Measurements from ENCODE around the gene MORN4.

The MORN4 gene

GRCh38 chr10:97618733-97619132 is 14.6 kb downstream of the MORN4 start:
- Histone ChIP-seq H3K27ac (ENCODE audit: low read depth, low read length) (no peak overlapping the region), H2AFZ (ENCODE audit: low read depth, low read length, severe bottlenecking) (no peak overlapping the region), H3K9ac (ENCODE audit: low read length) (no peak overlapping the region), H3K4me3 (ENCODE audit: insufficient read depth, low read length, poor library complexity, severe bottlenecking) (no peak overlapping the region), H3K9me3 (ENCODE audit: insufficient read depth, low read length) (no peaks in the 10 kb centered on the region), H3K36me3 (ENCODE audit: low read length) (no peaks in the 10 kb centered on the region), H3K79me2 (ENCODE audit: insufficient read depth, low read length) (no peaks in the 10 kb centered on the region), H3K4me2 (ENCODE audit: low read depth, low read length, poor library complexity, severe bottlenecking) (no peak overlapping the region), H3K27me3 (ENCODE audit: low read length) (no peaks in the 10 kb centered on the region), H3F3A (ENCODE audit: insufficient read depth) (no peaks in the 10 kb centered on the region), H3K9me2 (replicated peaks; ENCODE audit: insufficient read depth, low read length) (no peaks in the 10 kb centered on the region), H4K20me1 (ENCODE audit: low read depth, low read length) (no peaks in the 10 kb centered on the region)
- no peak for TF ChIP-seq EZH2phosphoT487 (conservative IDR thresholded peaks at IDR 0.05; ENCODE audit: low read length)

- TF ChIP-seq EZH2phosphoT487 (conservative IDR thresholded peaks at IDR 0.05; ENCODE audit: low read length) (no peak), CTCF (IDR thresholded peaks at IDR 0.05; ENCODE audit: insufficient read depth, low read length, poor library complexity, severe bottlenecking) (no peak)
These were observed 15.0 kb downstream of the MORN4 start for GRCh38 chr10:97618285-97618684.

GRCh38 chr10:97612386-97612785 is 20.9 kb downstream of the MORN4 start:
- H3K36me3 ChIP-seq (ENCODE audit: low read length) = no peaks in the 10 kb centered on the region
- no peaks in the 10 kb centered on the region for H3F3A ChIP-seq (ENCODE audit: insufficient read depth)
- H3K9me2 ChIP-seq (replicated peaks; ENCODE audit: insufficient read depth, low read length) = no peaks in the 10 kb centered on the region
- H3K4me2 ChIP-seq (ENCODE audit: low read depth, low read length, poor library complexity, severe bottlenecking) = no peak overlapping the region
- H3K27ac ChIP-seq (ENCODE audit: low read depth, low read length) = no peak overlapping the region
- H2AFZ ChIP-seq (ENCODE audit: low read depth, low read length, severe bottlenecking) = no peak overlapping the region
- no peaks in the 10 kb centered on the region for H3K79me2 ChIP-seq (ENCODE audit: insufficient read depth, low read length)
- no peak for TF ChIP-seq CTCF (IDR thresholded peaks at IDR 0.05; ENCODE audit: insufficient read depth, low read length, poor library complexity, severe bottlenecking)
- H3K9me3 ChIP-seq (ENCODE audit: insufficient read depth, low read length) = no peaks in the 10 kb centered on the region
- no peaks in the 10 kb centered on the region for H4K20me1 ChIP-seq (ENCODE audit: low read depth, low read length)
- no peak overlapping the region for H3K4me3 ChIP-seq (ENCODE audit: insufficient read depth, low read length, poor library complexity, severe bottlenecking)
- H3K9ac ChIP-seq (ENCODE audit: low read length) = no peak overlapping the region
- no peaks in the 10 kb centered on the region for H3K27me3 ChIP-seq (ENCODE audit: low read length)

More at GRCh38 chr10:97618285-97618684, 15.0 kb downstream of the MORN4 start:
- Histone ChIP-seq H4K20me1 (ENCODE audit: low read depth, low read length) (no peaks in the 10 kb centered on the region), H3K27me3 (ENCODE audit: low read length) (no peaks in the 10 kb centered on the region), H2AFZ (ENCODE audit: low read depth, low read length, severe bottlenecking) (no peak overlapping the region), H3K36me3 (ENCODE audit: low read length) (no peaks in the 10 kb centered on the region), H3K9ac (ENCODE audit: low read length) (no peak overlapping the region), H3K9me2 (replicated peaks; ENCODE audit: insufficient read depth, low read length) (no peaks in the 10 kb centered on the region), H3K9me3 (ENCODE audit: insufficient read depth, low read length) (no peaks in the 10 kb centered on the region), H3K79me2 (ENCODE audit: insufficient read depth, low read length) (no peaks in the 10 kb centered on the region), H3K27ac (ENCODE audit: low read depth, low read length) (no peak overlapping the region), H3K4me2 (ENCODE audit: low read depth, low read length, poor library complexity, severe bottlenecking) (no peak overlapping the region), H3F3A (ENCODE audit: insufficient read depth) (no peaks in the 10 kb centered on the region), H3K4me3 (ENCODE audit: insufficient read depth, low read length, poor library complexity, severe bottlenecking) (no peak overlapping the region)

GRCh38 chr10:97611473-97611872 is 21.8 kb downstream of the MORN4 start:
- Histone ChIP-seq H3K9ac (ENCODE audit: low read length) (no peak overlapping the region), H3K4me3 (ENCODE audit: insufficient read depth, low read length, poor library complexity, severe bottlenecking) (no peak overlapping the region), H3F3A (ENCODE audit: insufficient read depth) (no peaks in the 10 kb centered on the region), H3K79me2 (ENCODE audit: insufficient read depth, low read length) (no peaks in the 10 kb centered on the region), H3K9me2 (replicated peaks; ENCODE audit: insufficient read depth, low read length) (no peaks in the 10 kb centered on the region), H3K27me3 (ENCODE audit: low read length) (no peaks in the 10 kb centered on the region), H3K36me3 (ENCODE audit: low read length) (no peaks in the 10 kb centered on the region), H4K20me1 (ENCODE audit: low read depth, low read length) (no peaks in the 10 kb centered on the region), H3K27ac (ENCODE audit: low read depth, low read length) (no peak overlapping the region), H3K9me3 (ENCODE audit: insufficient read depth, low read length) (no peaks in the 10 kb centered on the region), H3K4me2 (ENCODE audit: low read depth, low read length, poor library complexity, severe bottlenecking) (no peak overlapping the region), H2AFZ (ENCODE audit: low read depth, low read length, severe bottlenecking) (no peak overlapping the region)
- no peak for TF ChIP-seq EZH2phosphoT487 (conservative IDR thresholded peaks at IDR 0.05; ENCODE audit: low read length)
- no peak for TF ChIP-seq CTCF (IDR thresholded peaks at IDR 0.05; ENCODE audit: insufficient read depth, low read length, poor library complexity, severe bottlenecking)
